Esophagus muscularis mucosa (tissue), 4 donors: ENCODE measurements around the gene KRT5. TPM values are rescaled to one million over a fixed set of nuclear protein-coding genes. Genes with fewer than 3 reads are reported as not detected.

Source experiments
- DNase-seq: peaks from one replicate; pipeline ENCODE4 v3.0.0-alpha.2; 2017; ENCODE audit errors: extremely low spot score
- H3K27ac ChIP-seq, 4 donors: fragments of 200-600 bp; sonication (generic); replicated peaks in 1 of 4; 1 replicate in 3 of 4; 2 replicates in 1 of 4; pipeline ENCODE4 v1.5.1; 2016 to 2019; ENCODE audit warnings: mild to moderate bottlenecking in 1 of 4
- H3K27me3 ChIP-seq, 4 donors: fragments of 200-600 bp; sonication (generic); one replicate each; pipeline versions ENCODE4 v1.5.1 to v1.6.0; 2016 to 2019
- H3K36me3 ChIP-seq, 4 donors: fragments of 200-600 bp; sonication (generic); one replicate each; pipeline ENCODE4 v1.5.1; 2016 to 2019
- H3K4me1 ChIP-seq, 4 donors: fragments of 200-600 bp; sonication (generic); one replicate each; pipeline ENCODE4 v1.5.1; 2016 to 2019
- H3K4me3 ChIP-seq, 4 donors: fragments of 200-600 bp; sonication (generic); 1 replicate in 2 of 4; 2 replicates in 2 of 4; pipeline ENCODE4 v1.5.1; 2016 to 2019; ENCODE audit warnings: mild to moderate bottlenecking in 4 of 4, moderate library complexity in 1 of 4
- H3K9me3 ChIP-seq, 4 donors: fragments of 200-600 bp; sonication (generic); 1 replicate in 3 of 4; 2 replicates in 1 of 4; pipeline ENCODE4 v1.5.1; 2016 to 2019
- CTCF ChIP-seq, 3 experiments: fragments of 200-600 bp in 2 of 3; fragments of 450-650 bp in 1 of 3; sonication (generic) in 2 of 3; IDR thresholded peaks; one replicate each; pipeline ENCODE4 v1.5.1; 2017 to 2019; ENCODE audit warnings: antibody characterized with exemption in 3 of 3, mild to moderate bottlenecking in 2 of 3, moderate library complexity in 1 of 3
- EP300 ChIP-seq: sonication (generic); formaldehyde crosslinking; IDR thresholded peaks from one replicate; pipeline ENCODE4 v1.6.1; 2017; ENCODE audit warnings: antibody characterized with exemption
- POLR2A ChIP-seq: fragments of 450-650 bp; IDR thresholded peaks from one replicate; pipeline ENCODE4 v1.6.1; 2017; ENCODE audit warnings: antibody characterized with exemption, moderate library complexity, mild to moderate bottlenecking, low read depth
- POLR2AphosphoS5 ChIP-seq, 2 donors: sonication (generic); formaldehyde crosslinking; IDR thresholded peaks; one replicate each; pipeline ENCODE4 v1.6.1; 2017; ENCODE audit warnings: antibody characterized with exemption in 2 of 2
- WGBS: methylation state at CpG from one replicate; pipeline ENCODE4 v1.1.5; 2018; 5-methylcytosine and 5-hydroxymethylcytosine counted together
- intact Hi-C: fragments of 100-400 bp; cut with DNase I; formaldehyde crosslinking; loops from one replicate; pipeline ENCODE4 v1.15.1; 2023
- total RNA-seq, 4 donors: library from RNA; depleted of rRNA; stranded (reverse); fragments of >200 nt; gene quantifications; one replicate each; pipeline versions ENCODE4 v1.1.0 to v1.2.1, GENCODE V29; 2016

KRT5 gene
- total RNA-seq, 4 donors from 2014 or later: 0.46 to 1.2 TPM; not detected in 2

- DNase-seq: peak; percentile 72
- H3K27me3 ChIP-seq: peaks cover 0 to 2% (median 0%) of the 10 kb centered on the region in 4 donors
- H3K36me3 ChIP-seq: no peaks in the 10 kb centered on the region
- no peak overlapping the region for H3K4me3 ChIP-seq
- intact Hi-C loops: no loop called here
- no peak overlapping the region for H3K27ac ChIP-seq
- TF ChIP-seq POLR2AphosphoS5 (IDR thresholded peaks at IDR 0.05) (no peak), EP300 (no peak)
- H3K4me1 ChIP-seq: peaks cover 0 to 3% (median 0%) of the 10 kb centered on the region in 4 donors
- H3K9me3 ChIP-seq: no peaks in the 10 kb centered on the region
- 93% methylated on average over 14 of the region's 14 CpGs for WGBS
Measured at GRCh38 chr12:52517005-52517835, 3.0 kb downstream of the KRT5 start.

GRCh38 chr12:52515927-52516831 lies 4.0 kb downstream of the KRT5 start:
- intact Hi-C loops: no loop called here
- no peak overlapping the region for H3K27ac ChIP-seq
- TF ChIP-seq POLR2A: no peak
- TF ChIP-seq EP300: no peak
- no peak for TF ChIP-seq POLR2AphosphoS5 (IDR thresholded peaks at IDR 0.05)
- no peak for TF ChIP-seq CTCF (IDR thresholded peaks at IDR 0.05)
- no peak overlapping the region for H3K4me3 ChIP-seq
- 83% methylated on average over 15 of the region's 15 CpGs for WGBS
- H3K27me3 ChIP-seq: peaks cover 0 to 8% (median 0%) of the 10 kb centered on the region in 4 donors
- no peaks in the 10 kb centered on the region for H3K9me3 ChIP-seq
- H3K36me3 ChIP-seq: no peaks in the 10 kb centered on the region
- H3K4me1 ChIP-seq: no peaks in the 10 kb centered on the region
- peak; percentile 89 for DNase-seq

DNA sequence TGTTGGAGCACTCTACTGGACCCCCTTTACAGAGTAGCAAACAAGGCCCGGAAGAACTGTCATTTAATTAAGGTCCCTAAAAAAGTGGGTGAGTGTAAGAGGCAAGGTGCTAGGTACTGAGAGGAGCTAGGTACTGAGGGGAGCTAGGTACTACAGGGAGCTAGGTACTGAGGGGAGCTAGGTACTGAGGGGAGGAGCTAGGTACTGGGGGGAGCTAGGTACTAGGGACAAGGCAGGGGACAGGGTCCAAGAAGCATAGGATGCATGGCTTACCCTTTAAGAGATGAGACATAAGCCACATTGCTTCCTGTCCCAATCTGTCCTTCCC lies 4.9 kb downstream of the KRT5 start:
- peak; percentile 64 for DNase-seq
- no peak overlapping the region for H3K4me3 ChIP-seq
- no peak for TF ChIP-seq EP300
- no peaks in the 10 kb centered on the region for H3K9me3 ChIP-seq
- H3K27me3 ChIP-seq: peaks cover 0 to 12% (median 0%) of the 10 kb centered on the region in 4 donors
- no peaks in the 10 kb centered on the region for H3K36me3 ChIP-seq
- 92% methylated on average over 1 of the region's 1 CpG for WGBS
- H3K27ac ChIP-seq: no peak overlapping the region
- H3K4me1 ChIP-seq: no peaks in the 10 kb centered on the region
- intact Hi-C loops: no loop called here

DNA sequence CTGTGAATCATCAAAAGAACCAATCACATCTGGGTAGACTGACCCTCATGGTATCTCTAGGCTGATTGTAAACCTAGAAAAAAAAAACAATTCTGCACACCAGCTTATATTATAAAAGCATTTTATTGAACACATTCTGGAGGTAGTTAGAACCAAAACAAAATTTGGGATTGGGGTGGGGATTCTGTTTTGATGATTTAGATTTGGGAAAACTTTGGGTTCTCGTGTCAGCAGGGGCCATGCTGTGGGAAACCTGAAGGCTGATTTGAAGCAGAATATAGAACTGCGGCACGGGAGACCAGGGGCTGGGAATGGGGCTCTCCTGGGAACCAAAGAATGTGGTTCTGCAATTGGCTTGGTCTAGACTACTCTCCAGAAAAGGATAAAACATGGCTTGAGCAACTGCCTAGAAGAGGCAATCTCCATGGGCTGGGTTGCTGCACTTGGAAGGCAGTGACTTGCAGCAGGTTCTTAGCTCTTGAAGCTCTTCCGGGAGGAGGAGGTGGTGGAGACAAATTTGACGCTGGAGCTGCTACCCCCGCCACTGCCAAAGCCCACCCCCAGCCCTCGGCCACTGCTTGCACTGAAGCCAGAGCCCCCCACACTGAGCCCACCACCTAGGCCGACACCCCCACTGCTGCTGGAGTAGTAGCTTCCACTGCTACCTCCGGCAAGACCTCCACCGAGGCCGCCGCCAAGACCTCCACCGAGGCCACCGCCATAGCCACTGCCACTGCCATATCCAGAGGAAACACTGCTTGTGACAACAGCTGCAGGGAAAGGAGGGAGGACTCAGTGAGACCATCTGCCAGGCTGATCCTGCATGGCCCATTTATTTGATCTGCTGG lies 5.5 kb downstream of the KRT5 start:
- Histone ChIP-seq H3K4me3 (no peak overlapping the region), H3K27me3 (peaks cover 0 to 17% (median 0%) of the 10 kb centered on the region in 4 donors), H3K36me3 (no peaks in the 10 kb centered on the region), H3K9me3 (no peaks in the 10 kb centered on the region), H3K4me1 (no peaks in the 10 kb centered on the region), H3K27ac (no peak overlapping the region)
- TF ChIP-seq EP300 (no peak), POLR2AphosphoS5 (IDR thresholded peaks at IDR 0.05) (no peak), CTCF (IDR thresholded peaks at IDR 0.05) (no peak), POLR2A (no peak)
- WGBS: 91% methylated on average over 14 of the region's 14 CpGs
- intact Hi-C loops: no loop called here
- DNase-seq: peak; percentile 60

DNA sequence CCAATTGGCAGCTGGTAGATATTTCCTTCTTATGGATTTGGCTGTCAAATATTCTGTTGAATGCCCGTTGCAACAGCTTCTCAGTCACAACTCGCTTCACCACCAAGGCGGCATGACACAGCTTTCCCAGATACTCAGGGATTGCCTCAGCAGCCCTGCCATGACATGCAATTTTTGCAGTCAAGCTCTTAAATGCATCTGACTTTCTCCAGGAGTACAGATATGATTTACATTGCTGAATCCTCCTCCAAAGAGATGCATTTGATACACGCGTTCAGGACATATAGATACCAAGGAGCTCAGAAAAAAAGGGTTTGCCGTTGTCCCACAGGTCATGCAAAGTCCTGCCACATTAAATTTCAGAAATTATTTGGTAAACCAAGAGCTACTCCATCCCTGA lies 6.5 kb downstream of the KRT5 start:
- Histone ChIP-seq H3K27ac (no peak overlapping the region), H3K27me3 (peaks cover 0 to 18% (median 0%) of the 10 kb centered on the region in 4 donors), H3K4me3 (no peak overlapping the region), H3K9me3 (no peaks in the 10 kb centered on the region), H3K36me3 (no peaks in the 10 kb centered on the region), H3K4me1 (no peaks in the 10 kb centered on the region)
- TF ChIP-seq POLR2AphosphoS5 (IDR thresholded peaks at IDR 0.05) (no peak), EP300 (no peak), POLR2A (no peak), CTCF (IDR thresholded peaks at IDR 0.05) (no peak)
- intact Hi-C loops: no loop called here
- no peak for DNase-seq
- 92% methylated on average over 6 of the region's 6 CpGs for WGBS
